Fibroblast of peridontal ligament (primary cell): ENCODE measurements around the gene CYFIP2.
"Not testable (repeated sequence)": the region's sequence is repeated elsewhere in the genome, so short reads cannot be mapped to it uniquely, and the experiment has no call there.

Source experiments
- DNase-seq: peaks from one replicate; pipeline ENCODE4 v3.0.0-alpha.2; 2010; ENCODE audit errors: extremely low read depth

Gene CYFIP2

DNA sequence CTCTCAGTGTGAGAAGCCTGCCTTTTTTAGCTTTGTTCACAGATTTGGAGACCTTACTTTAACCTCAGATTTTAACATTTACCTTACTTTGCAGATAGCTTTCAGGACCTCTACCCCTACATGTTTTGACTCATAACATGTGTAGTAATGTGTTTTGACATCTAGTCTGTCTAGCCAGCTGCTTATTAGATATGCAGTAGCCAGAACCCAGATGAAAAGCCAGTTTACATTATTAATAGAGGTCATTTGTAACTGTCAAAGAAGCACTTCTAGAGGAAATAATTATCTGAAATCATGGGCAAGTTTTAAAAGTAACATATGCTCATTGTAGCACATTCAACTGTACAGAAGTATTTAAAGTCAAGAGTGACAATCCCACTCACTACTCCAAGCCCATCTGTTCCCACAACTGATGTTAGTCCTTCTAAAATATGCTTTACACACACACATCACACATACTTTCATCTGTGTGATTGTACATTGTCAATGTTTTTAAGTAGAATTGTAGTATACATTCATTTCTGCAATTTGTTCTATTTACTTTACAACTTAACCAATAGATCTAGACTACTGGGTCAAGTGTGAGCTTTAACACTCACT, 122.3 kb downstream of the CYFIP2 start:
- DNase-seq: peak; percentile 13

DNA sequence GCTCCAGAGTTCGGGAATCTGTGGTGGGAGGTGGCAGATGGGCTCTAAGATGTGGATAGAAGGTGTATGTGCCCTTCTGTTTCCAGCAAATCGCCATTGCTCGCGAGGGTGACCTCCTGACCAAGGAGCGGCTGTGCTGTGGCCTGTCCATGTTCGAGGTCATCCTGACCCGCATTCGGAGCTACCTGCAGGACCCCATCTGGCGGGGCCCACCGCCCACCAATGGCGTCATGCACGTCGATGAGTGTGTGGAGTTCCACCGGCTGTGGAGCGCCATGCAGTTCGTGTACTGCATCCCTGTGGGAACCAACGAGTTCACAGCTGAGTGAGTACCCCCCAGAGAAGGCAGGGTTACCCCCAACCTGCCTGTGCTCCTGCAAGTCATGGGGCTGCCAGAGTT, 123.2 kb downstream of the CYFIP2 start:
- no peak for DNase-seq

DNA sequence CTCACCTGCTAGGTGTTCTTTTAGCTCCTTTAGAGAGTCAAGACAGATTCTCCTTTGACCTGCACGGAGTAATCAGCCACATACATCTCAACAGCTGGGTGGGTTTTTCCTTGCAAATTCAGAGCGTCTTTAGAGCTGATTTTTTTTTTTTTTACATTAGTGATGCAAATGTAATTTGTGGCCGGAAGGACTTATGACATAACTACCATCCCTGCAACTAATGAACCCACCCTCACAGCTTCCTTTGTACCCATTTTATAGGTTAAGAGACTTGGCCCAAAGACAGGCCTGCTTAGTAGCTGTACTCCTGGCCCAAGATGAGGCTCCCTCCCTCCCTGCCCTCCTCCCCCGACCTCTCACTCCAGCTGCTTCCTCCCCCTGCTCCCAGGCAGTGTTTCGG, 124.2 kb downstream of the CYFIP2 start:
- DNase-seq: no peak

DNA sequence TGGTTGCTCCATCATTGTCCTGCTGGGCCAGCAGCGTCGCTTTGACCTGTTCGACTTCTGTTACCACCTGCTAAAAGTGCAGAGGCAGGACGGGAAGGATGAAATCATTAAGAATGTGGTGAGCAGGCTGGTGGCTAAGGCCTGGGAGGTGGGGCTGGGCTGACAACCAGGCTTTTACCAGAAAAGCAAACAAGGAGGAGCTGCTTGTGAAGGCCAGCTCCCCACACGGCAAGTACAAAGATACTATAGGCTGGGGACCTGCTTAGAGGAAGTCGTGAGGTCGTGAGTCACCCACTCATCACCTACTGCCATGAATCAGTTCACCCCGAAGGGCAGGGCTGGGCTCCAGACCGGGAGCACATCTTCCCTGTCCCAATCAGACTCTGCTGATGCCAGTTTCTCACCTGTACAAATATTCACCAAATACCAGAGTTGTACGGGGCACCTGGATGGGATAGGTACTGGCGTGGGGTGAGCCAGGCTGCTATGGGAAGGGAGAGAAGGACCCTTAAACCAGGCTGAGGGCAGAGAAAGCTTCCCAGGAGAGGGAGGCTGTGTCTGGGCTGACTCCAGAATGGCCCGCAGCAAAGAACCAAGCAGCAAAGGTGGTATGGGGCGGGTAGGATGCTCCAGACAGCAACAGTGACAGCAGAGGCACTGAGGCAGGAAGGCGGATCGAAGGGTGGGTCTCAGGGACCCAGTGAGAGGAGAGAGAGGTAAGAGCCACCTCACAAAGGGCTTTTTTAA, 124.8 kb downstream of the CYFIP2 start:
- peak; percentile 60 for DNase-seq

DNA sequence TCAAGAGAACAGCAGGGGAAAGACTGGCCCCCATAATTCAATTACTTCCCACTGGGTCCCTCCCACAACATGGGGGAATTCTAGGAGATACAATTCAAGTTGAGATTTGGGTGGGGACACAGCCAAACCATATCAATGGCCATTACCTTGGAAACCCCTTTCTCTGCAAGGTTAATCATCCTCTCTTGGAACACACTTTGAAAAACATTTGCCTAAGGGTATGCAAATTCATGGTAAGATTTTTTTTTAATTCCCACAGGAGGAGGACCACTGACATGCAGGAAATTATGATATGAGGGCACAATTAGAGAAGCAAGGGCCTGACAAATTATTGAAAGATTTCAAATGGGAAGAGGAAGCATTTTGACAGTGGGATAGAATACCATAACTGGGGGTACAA, 132.4 kb downstream of the CYFIP2 start:
- no peak for DNase-seq

DNA sequence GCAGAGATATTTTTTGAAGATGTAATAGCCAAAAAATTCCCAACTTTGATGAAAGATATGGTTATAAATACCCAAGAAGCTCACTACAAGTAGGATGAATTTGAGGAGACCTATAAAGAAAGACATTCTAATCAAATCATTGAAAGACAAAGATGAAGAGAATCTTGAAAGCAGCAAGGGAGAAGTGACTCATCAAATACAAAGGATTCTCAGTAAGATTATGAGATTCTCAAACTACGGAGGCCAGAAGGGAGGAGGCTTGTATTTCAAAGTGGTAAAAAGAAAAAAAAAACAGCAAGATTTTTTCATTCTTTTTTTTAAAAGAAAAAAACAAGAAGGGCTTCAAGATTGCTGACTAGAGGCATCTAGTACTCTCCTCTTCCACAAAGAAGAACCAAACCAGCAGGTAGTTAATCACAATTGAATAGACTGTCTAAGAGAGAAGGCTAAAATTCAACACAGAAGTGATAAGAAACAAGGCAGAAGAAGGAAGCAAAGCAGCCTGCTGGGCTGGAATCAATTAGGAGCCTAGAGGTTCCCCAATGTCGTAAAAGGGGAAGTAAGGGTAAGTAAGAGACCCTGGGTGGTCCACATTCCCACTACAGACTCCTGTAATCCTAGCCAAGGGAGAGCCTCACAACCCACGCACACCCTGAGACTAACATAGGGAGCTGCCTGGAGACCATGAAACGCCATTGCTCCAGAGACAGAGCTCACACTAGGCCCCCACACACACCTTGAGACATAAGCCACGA, 135.0 kb downstream of the CYFIP2 start:
- DNase-seq: no peak

DNA sequence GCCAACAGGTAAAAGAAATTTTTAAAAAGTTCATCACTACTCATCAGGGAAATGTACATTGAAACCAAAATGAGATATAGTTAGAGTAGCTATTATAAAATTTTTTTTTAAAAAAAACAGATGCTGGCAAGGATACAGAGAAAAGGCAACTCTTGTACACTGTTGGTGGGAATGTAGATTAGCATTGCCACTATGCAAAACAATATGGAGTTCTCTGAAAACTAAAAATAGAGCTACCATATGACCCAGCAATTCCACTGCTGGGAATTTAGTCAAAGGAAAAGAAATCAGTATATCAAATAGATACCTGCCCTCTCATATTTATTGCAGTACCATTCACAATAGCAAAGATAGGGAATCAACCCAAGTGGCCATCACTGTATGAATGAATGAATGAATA, 149.9 kb downstream of the CYFIP2 start:
- no peak for DNase-seq

DNA sequence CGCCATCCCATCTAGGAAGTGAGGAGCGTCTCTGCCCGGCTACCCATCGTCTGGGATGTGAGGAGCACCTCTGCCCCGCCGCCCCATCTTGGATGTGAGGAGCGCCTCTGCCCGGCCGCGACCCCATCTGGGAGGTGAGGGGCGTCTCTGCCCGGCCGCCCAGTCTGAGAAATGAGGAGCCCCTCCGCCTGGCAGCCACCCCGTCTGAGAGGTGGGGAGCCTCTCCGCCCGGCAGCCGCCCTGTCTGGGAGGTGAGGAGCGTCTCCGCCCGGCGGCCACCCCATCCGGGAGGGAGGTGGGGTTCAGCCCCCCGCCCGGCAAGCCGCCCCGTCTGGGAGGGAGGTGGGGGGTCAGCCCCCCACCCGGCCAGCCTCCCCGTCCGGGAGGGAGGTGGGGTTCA, 153.6 kb downstream of the CYFIP2 start:
- DNase-seq: not testable (repeated sequence)

DNA sequence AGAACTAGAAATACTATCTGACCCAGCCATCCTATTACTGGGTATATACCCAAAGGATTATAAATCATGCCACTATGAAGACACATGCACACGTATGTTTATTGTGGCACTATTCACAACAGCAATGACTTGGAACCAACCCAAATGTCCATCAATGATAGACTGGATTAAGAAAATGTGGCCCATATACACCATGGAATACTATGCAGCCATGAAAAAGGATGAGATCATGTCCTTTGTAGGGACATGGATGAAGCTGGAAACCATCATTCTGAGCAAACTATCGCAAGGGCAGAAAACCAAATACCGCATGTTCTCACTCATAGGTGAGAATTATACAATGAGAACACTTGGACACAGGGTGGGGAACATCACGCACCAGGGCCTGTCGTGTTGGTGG, 164.0 kb downstream of the CYFIP2 start:
- not testable (repeated sequence) for DNase-seq

DNA sequence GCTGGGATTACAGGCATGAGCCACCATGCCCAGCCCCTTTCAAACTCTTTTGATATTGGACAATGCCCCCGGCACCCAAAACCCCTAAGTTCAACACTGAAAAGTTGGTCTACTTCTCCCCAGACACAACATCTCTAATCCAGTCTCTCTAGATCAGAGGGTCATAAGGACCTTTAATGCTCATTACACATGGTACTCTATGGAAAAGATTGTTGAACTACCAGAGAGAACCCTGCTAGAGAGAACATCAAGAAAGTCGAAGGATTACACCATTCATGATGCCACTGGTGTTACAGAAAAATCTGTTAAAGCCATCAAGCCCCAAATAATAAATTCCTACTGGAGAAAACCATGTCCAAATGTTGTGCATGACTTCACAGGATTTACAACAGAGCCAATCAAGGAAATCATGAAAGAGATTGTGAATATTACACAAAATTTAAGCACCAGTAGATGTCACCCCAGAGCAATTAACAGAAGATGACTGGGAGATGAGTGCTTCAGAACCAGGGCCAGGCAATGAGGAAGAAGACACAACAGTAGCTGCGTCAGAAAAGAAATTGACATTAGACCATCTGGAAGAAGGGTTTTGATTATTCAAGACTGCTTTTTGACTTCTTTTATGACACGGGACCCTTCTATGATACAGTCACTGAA, 165.7 kb downstream of the CYFIP2 start:
- peak; percentile 81 for DNase-seq

DNA sequence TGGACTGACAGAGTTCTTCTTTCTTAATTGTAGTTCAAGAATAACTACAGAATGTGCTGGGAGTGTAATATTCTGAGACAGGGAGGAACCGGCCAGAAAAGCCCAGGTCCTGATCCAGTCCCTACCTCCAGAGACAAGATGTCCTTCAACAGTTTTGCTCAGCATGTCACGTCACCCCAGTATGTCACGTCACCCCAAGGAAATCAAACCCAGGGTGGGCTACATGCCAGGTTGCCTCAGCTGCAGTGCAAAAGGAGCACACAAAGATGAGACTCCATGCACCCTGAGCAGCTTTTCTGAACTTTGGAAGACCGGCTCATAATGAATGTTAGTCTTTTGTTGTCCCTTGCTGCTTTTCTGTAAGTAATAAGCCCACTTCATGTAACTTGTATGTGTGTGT, 168.2 kb downstream of the CYFIP2 start:
- no peak for DNase-seq

DNA sequence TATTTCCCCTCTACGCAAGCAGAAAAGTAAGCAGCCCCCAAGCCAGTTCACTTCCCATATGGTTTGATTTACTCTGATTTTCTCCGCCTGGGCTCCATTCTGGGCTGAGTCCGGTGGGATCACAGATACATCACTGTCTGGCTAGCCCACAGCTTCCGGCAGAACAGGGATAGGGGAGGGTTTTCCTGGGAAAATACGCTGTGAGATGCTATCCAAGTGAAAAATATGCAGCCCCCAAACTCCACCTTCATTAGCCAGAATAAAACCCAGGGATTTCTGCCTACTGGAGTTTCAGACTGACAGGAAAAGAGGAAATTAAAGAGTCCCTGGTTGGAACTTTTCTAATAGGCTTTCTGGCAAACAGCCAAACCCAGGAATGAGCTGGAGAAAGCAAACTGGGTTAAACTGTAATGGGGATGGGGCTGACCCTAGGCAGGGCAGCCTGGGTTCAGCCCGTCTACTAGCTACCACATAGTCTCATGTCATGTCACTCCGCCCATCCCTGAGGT, 177.2 kb downstream of the CYFIP2 start:
- peak; percentile 17 for DNase-seq

DNA sequence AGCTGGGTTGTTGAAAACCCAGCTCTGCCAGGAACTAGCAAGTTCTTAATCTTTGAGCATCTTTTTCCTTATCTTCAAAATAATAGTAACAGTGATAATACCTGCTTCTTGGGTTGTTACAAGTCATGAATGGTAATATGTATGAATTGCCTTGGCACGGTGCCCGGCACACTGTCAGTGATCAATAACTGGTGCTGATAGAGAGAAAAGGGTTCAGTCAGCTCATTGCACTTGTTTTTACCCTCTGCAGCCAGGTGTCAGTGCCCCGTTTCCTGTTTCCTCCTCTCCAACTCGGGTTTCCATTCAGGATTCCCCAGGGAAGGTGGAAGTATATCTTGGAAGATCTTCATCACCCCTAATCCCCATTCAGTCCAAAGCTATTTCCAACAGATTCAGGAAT, 178.3 kb downstream of the CYFIP2 start:
- DNase-seq: no peak
